HG03039 (cell line): Measurements from ENCODE around the gene KRTAP23-1.

Experiments used
- ATAC-seq: cut with Tn5 transposase; IDR thresholded peaks from one replicate; pipeline ENCODE4 v1.9.1; 2021; ENCODE audit warnings: mild to moderate bottlenecking, moderate library complexity; ENCODE audit not compliant: unreplicated experiment

KRTAP23-1 gene, protein sequence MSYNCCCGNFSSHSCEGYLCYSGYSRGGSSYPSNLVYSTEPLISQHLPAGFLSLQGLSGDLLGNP

DNA sequence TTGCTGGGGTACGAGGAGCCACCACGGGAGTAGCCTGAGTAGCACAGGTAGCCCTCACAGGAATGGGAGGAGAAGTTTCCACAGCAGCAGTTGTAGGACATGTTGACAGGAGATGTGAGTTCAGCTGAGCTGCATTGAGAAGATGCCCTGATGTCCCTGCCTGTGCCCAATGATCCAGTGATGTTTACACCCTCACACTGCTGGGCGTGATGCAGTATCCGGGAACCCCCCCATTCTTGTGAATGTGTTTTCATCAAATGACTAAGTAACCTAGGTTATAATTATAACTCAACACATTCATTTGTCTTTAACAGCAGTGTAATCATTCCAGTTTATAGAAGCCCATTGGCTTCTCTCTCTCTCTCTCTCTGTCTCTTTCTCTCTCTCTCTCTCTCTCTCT is at the start of gene KRTAP23-1:
Gene KRTAP23-1 (minus strand): TSS at position 101 of the 400 bp plus-strand sequence. CDS start 0 bp downstream, at position 101.
- ATAC-seq = no peak

DNA sequence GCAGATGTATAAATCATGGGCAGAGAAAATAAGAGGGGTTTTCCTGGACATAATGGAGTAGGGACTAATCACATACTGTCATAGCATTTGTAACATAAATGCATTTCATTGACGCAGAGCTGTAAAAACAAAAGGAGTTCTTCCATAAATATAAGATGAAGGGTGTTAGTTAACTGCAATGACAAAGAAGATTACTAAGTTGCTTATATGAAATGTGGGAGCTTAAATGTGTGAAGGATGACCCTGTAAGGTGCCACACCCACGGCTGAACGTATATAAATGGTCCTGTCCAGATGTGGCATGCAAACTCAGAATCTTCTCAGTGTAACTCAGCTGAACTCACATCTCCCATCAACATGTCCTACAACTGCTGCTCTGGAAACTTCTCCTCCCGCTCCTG is 47.3 kb upstream of the KRTAP23-1 start, which contains the start of gene KRTAP13-1:
Gene KRTAP13-1 (plus strand): TSS at position 301 of the 400 bp plus-strand sequence. CDS start 56 bp downstream, at position 357.
- ATAC-seq = no peak

DNA sequence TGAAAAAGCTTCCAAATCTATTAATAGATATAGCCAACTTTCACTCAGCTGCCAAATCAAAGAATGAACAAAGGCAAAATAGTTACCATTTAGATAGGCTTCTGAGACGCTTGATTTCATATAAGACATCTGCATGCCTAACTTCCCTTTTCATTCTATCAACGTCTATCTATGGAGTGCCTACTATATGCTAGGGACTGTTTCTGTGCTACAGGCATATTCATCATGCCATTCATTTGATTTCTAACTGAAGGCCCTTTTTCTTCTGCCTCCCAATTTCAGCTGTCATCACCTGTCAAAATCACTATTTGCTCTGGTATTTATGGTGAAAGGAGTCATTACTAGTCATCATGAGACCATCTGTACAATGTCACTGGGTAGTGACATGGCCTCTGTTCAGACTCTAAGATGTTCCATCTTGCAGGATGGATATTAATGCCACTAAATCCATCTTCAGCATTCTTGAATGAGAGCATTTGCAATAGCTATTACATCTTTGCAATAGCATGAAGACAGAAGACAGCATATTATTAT is 43.2 kb upstream of the KRTAP23-1 start:
- no peak for ATAC-seq

DNA sequence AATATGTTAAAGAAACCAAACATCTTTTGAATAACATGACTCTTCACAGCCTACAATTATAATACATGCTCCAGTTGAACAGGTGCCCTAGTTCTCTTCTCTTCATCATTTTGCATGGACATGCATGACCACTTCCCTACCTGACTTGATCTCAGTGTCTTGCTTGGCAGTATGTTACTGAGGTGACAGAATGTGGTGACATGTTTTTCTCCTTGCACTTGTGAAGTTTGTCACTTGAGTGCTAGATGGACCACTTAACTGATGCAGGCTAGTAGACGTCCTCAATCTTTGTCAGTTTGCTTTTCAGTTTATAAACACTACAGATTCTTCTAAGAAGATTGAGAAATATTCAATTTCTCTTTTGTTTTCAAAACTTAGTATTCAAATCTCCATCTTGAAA is 33.8 kb upstream of the KRTAP23-1 start:
- ATAC-seq = no peak

DNA sequence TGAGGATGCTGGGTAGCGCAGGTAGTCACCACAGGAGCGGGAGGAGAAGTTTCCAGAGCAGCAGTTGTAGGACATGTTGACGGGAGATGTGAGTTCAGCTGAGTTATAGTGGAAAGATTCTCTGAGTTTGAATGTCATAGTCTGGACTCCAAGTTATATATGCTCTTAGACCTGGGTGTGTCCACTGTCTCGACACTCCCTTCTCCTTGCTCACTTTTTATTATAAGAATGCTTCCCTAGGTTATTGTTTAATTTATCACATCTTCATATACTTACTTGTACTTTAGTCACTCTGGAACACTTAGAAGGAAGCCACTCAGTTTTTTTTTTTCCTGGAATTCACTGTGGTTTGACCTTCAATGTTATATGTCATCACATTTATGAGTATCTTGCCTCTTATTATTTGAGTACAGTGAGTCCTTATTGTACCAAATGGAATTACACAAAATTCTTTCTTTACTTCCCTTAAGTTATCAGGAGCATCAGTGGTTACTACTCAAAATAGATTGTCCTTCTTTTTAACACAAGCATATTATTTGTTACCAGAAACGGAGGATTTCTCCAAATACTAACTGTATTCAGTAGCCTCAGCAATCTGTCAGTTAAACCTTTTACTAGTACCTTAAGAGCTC is 23.8 kb upstream of the KRTAP23-1 start, which contains the start of gene KRTAP13-2:
Gene KRTAP13-2 (minus strand): TSS at position 133 of the 632 bp plus-strand sequence. CDS start 58 bp downstream, at position 75.
- ATAC-seq = no peak

DNA sequence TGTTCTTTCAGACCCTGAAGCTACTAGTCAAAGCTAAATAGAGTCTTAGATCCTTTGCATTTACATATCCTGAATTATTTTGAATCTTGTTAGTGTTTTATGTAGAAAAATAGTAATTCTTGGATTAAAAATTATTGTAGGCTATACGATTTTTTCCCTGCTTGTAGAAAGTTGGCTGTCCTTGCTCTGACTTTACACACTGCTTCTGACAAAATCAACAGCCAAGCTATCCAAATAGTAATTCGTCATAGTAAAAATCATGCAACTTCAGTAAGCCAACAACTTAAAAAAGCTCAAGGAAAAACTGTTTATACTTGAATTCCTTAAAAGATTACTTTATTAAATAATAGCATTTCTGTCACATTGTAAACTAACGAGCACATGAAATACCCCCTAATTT is 7.5 kb upstream of the KRTAP23-1 start:
- ATAC-seq = no peak

DNA sequence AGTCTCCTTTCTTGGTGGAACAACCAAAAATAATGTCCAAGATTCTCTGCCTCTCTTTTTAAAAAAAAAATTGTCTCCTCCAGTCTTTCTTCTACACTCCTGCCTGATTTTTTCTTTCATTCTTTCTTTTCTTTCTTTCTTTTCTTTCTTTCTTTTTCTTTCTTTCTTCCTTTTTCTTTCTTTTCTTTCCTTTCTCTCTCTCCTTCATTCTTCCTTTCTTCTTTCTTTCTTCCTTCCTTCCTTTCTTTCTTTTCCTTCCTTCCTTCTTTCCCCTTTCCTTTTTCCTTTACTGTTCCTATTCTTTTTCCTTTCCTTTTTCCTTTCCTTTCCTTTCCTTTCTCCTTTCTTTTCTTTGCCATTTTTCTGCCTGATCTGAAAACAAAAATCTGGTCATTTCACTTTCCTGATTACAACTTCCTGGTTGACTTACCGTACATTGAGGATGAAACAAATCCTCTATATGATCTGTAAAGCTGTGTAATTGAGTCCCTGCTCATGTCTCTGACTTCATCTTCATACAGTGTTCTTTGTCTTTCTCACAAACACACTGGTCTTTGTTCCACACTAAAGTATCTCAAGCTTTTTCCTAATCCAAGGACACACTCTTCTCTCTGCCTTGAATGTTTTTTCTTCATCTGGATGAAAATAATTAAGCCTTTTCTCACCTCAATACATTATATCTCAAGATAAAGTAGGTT is 6.1 kb upstream of the KRTAP23-1 start:
- ATAC-seq = no peak

DNA sequence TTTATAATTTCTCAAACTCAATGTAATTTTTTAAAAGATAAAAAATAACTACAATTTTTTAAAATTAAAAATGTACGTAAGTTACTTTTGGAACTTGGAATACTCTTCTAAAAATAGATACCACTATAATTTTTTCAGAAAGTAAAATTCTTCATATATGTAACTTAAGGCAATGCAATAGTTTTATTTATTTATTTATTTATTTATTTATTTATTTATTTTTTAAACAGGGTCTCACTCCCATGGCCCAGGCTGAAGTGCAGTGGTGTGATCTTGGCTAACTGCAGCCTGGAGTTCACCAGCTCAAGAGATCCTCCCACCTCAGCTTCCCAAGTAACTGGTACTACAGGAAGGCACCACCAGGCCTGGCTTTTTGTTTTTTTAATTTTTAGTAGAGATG is 3.1 kb upstream of the KRTAP23-1 start:
- no peak for ATAC-seq

DNA sequence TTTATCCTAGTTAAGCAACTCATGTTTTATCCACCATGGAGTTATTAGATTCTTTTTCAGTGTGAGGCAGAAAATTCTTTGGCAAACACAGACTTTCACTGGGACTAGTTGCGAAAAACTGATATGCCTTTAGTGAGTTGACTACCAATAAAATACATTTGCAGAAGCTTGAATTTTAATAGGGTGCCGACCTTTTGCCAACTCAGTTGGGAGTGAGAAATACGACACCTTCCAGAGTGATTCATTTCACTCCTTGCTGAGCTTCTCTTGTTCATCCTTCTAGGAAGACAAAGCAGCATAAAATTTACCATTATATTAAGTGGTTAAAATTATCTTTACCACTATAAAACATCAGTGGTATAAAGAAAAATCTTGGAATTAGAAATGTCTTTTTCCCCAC is 1.2 kb upstream of the KRTAP23-1 start:
- no peak for ATAC-seq

DNA sequence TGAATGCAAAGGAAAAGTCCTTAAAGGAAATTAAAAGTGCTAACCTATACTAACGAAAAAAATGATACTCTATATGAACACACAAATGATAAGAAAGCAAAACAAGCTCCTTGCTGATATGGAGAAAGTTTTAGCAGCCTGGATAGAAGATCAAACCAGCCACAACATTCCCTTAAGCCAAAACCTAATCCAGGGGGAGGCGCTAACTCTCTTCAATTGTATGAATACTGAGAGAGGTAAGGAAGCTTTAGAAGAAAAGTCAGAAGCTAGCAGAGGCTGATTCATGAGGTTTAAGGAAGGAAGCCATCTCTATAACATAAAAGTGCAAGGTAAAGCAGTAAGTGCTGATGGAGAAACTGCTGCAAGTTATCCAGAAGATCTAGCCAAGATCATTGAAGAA is 3.4 kb downstream of the KRTAP23-1 start:
- no peak for ATAC-seq

DNA sequence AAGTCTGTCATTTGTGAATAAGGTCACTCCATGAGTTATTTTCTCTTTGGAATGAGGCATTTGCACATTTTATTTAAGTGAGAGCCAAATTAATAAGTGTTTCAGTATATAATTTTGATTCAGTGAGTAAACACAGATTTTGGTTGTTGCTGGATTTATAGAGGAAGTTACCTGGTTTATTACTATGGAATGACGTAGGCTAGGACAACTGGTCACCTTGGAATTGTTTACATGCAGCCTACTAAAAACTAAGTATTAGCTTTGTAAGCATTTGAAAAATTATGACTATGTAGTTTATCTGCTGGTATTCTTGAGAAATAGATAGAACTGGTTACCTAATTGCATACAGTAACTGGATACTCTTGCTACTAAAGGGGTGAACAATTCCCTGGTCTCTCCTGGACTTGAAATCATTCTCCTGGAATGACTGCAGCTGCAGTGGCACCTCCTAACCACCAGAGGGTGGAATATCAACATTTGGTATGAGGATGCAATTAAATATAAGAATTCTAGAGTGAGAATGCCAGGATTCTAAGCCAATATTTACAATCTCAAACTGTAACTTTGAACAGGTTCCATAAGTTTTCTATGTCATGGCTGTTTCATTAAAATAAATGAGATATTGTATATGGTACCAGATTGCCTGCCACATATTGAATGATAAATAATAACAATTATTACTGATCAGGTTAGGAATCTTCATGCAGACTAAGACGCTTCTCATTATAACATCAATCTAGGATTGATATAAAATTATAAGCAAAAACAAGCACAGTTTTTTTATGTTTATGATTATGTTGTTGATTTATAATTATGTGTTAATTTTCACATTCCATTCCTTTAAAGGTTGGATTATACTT is 7.5 kb downstream of the KRTAP23-1 start:
- ATAC-seq = no peak

DNA sequence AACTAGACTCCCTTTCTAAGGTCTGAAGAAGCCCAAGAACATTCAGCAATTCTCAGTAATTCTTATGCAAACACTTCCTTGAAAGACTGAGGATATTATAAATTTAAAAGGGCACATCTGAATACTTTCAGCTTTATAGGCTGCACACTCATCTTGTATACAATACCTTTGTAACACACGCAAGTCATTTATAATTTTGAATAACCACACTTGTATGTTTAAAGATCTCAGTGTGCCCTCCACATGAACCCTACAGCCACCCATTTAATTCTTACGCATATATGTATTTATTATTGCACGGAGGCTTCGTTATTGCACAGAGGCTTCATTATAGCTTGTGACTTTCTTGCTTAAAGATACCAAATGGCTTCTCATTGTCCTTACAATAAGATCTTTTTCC is 9.7 kb downstream of the KRTAP23-1 start:
- no peak for ATAC-seq

DNA sequence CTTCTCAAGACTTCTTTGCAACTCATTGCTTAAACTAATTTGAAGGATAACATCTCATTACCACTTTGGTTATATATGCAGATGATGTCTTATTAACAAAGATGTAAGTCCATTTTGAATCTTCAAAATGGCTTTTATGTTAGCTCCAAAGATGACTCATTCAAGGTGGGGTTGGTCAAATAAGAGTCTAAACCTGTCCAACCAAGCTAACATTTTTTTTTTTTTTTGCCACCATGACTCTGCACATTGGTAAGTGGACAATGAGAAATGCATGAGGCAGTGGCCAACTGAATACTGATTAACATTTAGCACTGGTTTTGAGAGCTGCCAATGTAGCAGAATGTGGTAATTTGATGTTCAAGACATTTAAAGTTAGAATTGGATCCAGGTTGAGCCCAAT is 10.6 kb downstream of the KRTAP23-1 start:
- no peak for ATAC-seq

DNA sequence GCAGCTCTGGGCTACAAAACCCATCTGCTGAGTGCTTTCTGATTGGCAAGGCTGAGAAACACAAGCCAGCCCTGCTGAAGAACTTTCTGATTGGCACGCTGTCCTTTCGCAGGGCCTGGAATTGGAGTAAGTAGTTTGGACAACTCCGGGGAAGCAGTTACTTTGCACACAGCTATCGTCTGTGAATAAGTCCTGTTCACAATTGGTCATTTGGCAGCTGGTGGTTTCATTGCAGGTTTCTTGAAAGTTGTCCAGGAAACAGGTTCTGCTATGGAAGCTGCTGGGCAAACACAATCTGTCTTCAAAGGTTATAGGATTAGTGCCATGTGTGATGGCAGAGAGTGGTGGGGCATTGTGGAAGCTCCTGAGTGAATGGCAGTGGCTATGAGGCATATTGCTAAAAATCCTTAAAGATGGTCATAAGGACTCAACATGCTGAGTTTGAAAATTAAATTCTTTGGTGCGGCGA is 11.1 kb downstream of the KRTAP23-1 start, which contains the start of gene KRTAP27-1:
Gene KRTAP27-1 (minus strand): TSS at position 419 of the 469 bp plus-strand sequence. CDS start 26 bp downstream, at position 393.
- no peak for ATAC-seq

DNA sequence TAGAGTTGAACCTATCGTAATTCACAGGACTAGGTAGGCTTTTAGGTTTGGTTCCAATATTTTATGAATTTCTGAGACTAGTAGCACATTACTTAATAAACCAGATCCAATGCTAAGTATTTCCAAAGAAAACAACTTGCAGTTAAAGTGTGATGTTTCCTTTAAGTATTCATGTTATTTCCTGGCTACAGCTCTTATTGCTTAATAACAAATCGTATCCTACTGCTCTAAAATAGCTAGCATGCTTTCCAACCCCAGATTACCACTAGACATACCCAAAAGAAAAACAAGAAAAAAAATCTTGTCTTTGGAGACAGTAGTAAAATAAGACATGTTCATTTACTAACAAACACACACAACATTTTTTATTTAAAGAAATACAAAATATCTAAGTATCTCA is 11.8 kb downstream of the KRTAP23-1 start:
- no peak for ATAC-seq

DNA sequence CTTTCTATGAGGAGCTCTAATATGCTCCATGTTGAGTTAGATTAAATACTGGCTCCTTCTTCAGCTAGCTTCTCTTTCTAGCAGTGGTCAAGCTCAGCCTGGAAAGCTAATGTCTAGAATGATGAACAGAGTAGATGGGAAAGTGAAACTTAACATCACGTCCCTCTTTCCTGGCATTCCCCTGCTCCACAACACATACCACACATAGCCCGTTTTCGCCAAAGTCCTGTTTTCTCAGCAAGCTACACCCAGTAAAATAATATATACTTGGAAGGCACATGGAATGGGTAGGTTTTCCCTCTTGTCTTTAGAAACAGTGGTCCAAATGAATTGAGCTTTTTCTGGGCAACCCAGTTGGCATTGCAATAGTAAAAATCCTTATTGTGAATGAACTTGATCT is 14.7 kb downstream of the KRTAP23-1 start:
- ATAC-seq = no peak

DNA sequence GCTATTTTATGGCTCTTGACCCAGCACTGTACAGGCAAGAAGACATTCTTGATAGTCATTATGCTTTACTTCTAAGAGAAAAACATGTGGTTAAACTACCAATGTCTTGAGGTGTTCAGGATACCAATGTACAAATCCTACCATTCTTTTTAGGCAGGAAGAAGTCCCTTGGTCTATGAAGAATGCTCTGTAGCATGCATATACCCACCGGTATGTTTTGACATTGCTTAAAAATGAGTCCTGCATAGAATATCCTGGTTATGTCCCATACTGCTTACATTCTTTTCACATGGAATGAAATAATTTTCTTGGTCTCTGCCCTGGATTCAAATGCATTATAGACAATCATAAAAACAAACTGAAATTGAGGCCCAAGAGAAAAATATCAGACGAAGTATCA is 15.7 kb downstream of the KRTAP23-1 start:
- no peak for ATAC-seq

DNA sequence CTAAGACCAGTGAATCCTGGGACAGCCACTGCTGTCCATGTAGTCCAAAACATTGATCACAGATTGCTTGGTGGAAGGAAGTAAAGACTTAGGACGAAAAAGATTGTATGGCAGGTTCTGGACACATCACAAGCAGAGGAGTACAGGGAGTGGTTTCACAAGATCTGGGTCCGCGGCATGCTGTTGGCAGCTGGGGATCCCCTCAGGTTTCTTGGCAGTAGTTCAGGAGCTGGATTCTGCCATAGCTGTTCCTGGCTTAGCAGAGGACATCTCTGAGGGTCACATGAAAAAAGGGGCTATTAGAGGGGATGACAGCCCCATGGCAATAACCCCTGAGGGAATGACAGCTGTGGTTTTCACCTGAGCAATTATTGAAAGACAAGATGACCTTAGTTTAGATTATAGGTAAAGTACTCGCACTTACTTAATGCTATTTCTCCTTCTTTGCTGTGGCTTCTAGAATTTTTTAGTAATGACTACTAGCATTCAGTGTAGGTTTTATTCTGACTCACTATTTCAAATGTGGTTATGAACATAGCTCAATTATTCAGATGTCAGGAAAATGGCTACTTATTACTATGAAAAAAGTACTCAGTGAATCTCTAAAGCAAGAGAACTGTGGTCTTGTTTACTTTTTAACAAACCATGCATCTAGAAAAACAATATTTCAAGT is 19.1 kb downstream of the KRTAP23-1 start:
- no peak for ATAC-seq

DNA sequence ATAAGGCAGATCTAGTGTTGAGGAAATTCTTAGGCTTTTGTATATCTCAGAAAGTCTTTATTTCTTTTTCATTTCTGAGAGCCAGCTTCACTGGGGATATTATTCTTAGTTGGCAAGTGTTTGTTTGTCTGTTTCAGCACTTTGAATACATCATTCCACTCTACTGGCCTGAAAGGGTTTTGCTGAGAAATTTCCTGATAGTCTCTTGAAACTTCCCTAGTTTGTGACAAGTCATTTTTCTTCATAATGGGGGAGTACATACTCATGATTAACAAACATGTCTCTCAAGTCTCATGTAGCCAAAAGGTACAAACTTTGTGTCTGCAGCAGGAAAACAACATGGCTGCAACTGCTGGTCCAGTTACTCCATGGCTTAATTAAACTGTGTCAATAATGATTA is 22.0 kb downstream of the KRTAP23-1 start:
- ATAC-seq = no peak

DNA sequence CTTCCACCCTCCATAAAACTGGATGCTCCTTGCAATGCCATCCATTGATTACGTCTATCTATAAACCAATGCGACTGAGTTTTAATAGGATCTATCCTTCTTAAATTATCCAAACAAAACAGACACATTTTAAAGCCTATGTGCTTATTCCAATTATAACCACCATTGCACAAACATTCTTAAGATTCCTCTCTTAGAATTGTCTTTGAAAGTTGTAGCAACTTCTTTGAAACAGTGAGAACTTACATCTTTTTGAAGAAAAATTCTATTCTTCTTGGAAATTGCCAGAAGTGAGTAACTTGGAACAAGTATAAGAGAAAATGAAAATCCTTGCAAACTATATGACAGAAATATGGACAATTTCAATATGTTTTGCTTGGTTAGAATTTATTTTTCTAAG is 28.2 kb downstream of the KRTAP23-1 start, which contains the start of gene KRTAP26-1:
Gene KRTAP26-1 (minus strand): TSS at position 101 of the 400 bp plus-strand sequence. CDS start 280 bp downstream, outside the sequence.
- ATAC-seq = no peak
